Measurements from ENCODE around the gene ATP8A2. TPM values are rescaled to one million over a fixed set of nuclear protein-coding genes. Genes with fewer than 3 reads are reported as not detected.

The ATP8A2 gene
- total RNA-seq, 2 experiments from 2014 or later: not detected

DNA sequence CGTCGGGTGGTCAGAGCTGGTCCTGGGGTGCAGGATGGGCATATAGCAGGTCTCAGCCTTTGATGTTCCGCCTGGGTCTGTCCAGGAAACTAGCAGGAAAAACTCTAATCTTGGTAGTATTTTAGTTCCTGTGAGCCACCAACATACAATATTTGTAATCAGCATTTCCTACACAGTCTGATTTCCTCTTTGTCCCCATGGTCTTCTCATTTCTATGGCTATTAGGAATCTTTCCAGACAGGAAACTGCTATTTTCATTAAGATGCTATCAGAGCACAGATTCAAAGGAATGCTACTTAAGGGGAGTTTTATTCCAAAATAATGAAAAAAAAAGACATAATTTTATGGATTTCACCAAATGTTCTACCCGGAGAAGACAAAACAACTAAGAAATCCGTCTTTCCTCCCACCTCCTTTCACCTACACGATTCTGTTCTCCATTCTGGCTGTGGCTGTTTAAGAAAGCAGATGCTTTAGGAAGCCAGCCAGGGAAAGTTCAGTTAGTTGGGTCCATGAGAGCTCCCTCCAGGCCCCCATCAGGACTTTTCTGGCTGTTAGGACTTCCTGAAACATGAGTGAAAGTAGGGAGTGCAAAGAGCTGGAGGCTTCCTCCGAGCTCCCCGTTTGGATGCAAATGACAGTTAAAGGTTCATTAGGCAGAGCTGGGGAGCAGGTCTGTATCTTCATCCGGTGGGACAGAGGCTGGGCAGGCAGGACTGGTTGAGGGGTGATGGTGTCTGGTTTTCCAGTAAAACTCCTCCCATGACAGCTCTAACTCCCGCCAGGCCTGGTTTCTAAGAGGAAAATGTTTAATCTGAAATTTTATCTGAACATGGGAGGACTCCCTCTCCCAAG is 643.7 kb downstream of the ATP8A2 start:
- POLR2A ChIA-PET: interaction anchor here (0.6 kb wide), 2 partner anchors 25 to 337 kb away, joined by 3 to 4 read pairs; no protein-coding TSS in a partner anchor
- intact Hi-C loops (cut with micrococcal nuclease; ENCODE audit: unreplicated experiment): no loop called here
- Histone ChIP-seq H3K27ac (ENCODE audit: low read depth, low read length, poor library complexity, severe bottlenecking) (no peak overlapping the region), H3K79me2 (ENCODE audit: insufficient read depth, low read depth, low read length) (no peaks in the 10 kb centered on the region), H3K9me3 (ENCODE audit: low read length) (no peaks in the 10 kb centered on the region), H3K36me3 (ENCODE audit: insufficient read depth, low read length) (no peaks in the 10 kb centered on the region), H4K20me1 (ENCODE audit: insufficient read depth, low read length) (no peaks in the 10 kb centered on the region), H3K4me3 (ENCODE audit: low read depth, low read length, poor library complexity, severe bottlenecking) (no peak overlapping the region), H3K9me2 (ENCODE audit: insufficient read depth, low read length) (no peaks in the 10 kb centered on the region), H2AFZ (ENCODE audit: low read length) (no peak overlapping the region), H3K4me2 (ENCODE audit: low read length) (no peak overlapping the region), H3K4me1 (ENCODE audit: insufficient read depth, low read length, poor library complexity, severe bottlenecking) (no peaks in the 10 kb centered on the region)
- no peak for DNase-seq (ENCODE audit: low spot score)
- no peak for TF ChIP-seq CTCF (conservative IDR thresholded peaks at IDR 0.05; ENCODE audit: low read length)
- TF ChIP-seq EZH2phosphoT487 (IDR thresholded peaks at IDR 0.05; ENCODE audit: borderline replicate concordance, low read depth, low read length): no peak
- no TSS peak for BruUV-seq (replicated peaks)
- CTCF ChIA-PET (ENCODE audit: unreplicated experiment): no interaction called here

GRCh38 chr13:26016189-26016588 is 644.4 kb downstream of the ATP8A2 start:
- no peak for DNase-seq (ENCODE audit: low spot score)
- BruUV-seq (replicated peaks): no TSS peak
- CTCF ChIA-PET (ENCODE audit: unreplicated experiment): no interaction called here

More at GRCh38 chr13:26016189-26016588, 644.4 kb downstream of the ATP8A2 start:
- H3K27ac ChIP-seq (ENCODE audit: low read depth, low read length, poor library complexity, severe bottlenecking): no peak overlapping the region
- H3K36me3 ChIP-seq (ENCODE audit: insufficient read depth, low read length): no peaks in the 10 kb centered on the region
- H4K20me1 ChIP-seq (ENCODE audit: insufficient read depth, low read length): no peaks in the 10 kb centered on the region
- no peak overlapping the region for H3K4me3 ChIP-seq (ENCODE audit: low read depth, low read length, poor library complexity, severe bottlenecking)
- no peaks in the 10 kb centered on the region for H3K79me2 ChIP-seq (ENCODE audit: insufficient read depth, low read depth, low read length)
- H3K4me1 ChIP-seq (ENCODE audit: insufficient read depth, low read length, poor library complexity, severe bottlenecking): no peaks in the 10 kb centered on the region
- intact Hi-C loops (cut with micrococcal nuclease; ENCODE audit: unreplicated experiment): no loop called here
- H3K9me3 ChIP-seq (ENCODE audit: low read length): no peaks in the 10 kb centered on the region
- no peak overlapping the region for H3K4me2 ChIP-seq (ENCODE audit: low read length)
- POLR2A ChIA-PET: no interaction called here
- TF ChIP-seq EZH2phosphoT487 (IDR thresholded peaks at IDR 0.05; ENCODE audit: borderline replicate concordance, low read depth, low read length) (no peak), CTCF (conservative IDR thresholded peaks at IDR 0.05; ENCODE audit: low read length) (no peak)
- H3K9me2 ChIP-seq (ENCODE audit: insufficient read depth, low read length): no peaks in the 10 kb centered on the region
- no peak overlapping the region for H2AFZ ChIP-seq (ENCODE audit: low read length)

All from OCI-LY7 (cell line).